GM18867 (cell line): ENCODE measurements around the gene ACLY.
"Not testable (repeated sequence)": the region's sequence is repeated elsewhere in the genome, so short reads cannot be mapped to it uniquely, and the experiment has no call there.

Experiments
- ATAC-seq: cut with Tn5 transposase; IDR thresholded peaks from one replicate; pipeline ENCODE4 v1.9.1; 2021; ENCODE audit warnings: mild to moderate bottlenecking, moderate library complexity; ENCODE audit not compliant: unreplicated experiment

The ACLY gene

DNA sequence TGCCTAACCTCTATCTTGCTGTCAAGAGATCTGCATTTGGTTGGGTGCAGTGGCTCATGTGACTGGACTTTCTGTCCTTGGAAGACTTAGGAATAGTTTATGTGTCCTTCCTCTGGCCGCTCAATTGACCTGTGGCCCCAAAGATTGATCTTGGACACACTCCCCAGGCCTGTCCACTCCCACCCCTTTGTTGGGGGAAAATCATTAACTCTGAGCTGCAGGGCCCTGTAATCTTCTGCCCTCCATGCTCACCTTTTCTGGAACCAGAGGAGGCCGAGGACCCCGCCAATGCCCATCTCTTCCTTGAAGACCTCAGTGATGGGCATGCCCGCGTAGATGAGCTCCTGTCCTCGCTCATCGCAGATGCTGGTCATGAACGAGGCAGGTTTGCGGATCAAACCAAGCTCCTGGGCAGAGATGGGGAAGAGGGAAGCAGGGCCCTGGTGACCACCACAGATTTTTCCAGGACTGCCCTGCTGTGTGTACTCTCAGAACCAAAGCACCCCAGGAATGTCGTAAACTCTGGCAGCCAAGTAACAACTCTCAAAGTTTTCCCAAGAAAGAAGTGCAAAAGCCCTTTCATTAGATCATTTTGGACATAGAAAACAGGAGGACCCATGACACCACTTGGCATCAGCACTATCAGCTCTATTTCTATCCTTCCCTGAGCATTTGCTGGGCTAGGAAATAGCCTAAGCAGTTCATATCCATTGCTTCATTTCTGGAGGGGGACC, 45.0 kb downstream of the ACLY start:
- ATAC-seq, result no peak

GRCh38 chr17:41871789-41872188, 47.0 kb downstream of the ACLY start:
- no peak for ATAC-seq

DNA sequence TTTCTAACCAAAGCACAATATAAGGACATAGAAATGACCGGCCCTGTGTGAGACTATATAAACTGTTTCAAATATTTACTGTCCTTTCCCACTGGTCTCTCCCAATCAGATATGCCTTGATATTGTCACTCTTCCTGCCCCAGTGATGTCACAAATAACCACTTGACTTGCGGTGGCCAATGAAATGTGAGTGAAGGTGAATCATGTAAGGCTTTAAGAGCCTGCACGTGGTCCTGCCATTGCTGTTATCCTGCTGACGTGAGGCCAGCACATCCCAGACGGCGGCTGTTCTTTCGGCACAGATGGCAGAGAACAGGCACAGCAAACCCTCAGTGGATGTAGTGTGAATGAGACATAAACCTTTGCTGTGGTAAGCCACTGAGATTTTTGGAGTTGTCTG, 48.1 kb downstream of the ACLY start:
- ATAC-seq, result no peak

DNA sequence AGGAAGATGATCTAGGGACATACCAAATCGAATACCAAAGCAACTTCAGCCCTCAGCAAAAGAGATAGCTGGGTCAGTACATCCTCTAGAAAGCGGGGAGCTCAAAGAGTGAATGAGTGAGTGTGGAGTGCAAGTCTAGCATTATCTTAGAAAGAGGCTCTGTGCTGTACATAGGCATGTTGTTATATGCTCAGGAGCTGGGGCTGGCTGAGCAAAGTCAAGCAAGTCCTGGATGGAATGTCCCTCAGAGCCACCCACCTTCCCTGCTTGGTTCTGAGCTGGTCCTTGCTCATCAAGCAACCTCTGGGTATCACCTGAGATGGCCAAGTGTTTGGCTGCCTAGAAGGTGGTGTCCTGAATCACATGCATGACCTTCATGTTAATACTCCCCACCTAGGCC, 48.7 kb downstream of the ACLY start:
- ATAC-seq, result no peak

- ATAC-seq, result no peak
Observed at GRCh38 chr17:41869426-41869825, 49.3 kb downstream of the ACLY start.

DNA sequence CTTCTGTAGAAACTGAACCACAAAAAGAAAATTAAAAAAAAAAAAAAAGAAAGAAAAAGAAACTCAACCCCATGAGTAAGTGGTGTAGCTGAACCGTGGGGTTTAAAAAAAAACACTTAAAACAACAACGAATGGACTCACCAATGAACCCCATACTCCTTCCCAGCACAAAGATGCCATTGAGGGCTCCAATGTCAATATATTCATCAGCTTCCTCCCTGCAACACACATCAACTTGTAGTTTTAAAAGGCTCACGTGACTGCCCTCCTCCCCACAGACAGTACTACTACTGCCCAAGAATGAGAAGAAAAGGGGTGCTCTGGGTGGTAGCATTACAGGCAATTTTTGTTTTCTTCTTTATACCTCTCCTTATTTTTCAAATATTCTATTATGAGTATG, 50.2 kb downstream of the ACLY start:
- ATAC-seq, result no peak

DNA sequence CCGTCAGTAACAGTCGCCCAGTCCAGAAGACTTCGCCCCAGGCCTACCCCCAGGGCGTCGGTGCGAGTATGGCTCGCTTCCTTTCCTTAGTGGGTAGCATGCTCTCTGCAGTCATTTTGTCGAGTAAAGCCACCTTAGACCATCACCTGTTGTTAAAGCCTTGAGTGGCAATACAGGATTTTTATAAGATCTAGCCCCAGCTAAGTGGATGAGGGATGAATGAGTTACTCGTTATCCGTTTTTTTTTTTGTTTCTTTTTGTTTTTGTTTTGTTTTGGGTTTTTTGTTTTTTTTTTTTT, 53.2 kb downstream of the ACLY start:
- ATAC-seq, result no peak

- ATAC-seq, result peak; percentile 78
Observed at GRCh38 chr17:41864836-41865595, 53.7 kb downstream of the ACLY start, which contains the start of gene KLHL11. KLHL11 (minus strand) TSS chr17:41865423; CDS start chr17:41865370, 53 bp downstream.

DNA sequence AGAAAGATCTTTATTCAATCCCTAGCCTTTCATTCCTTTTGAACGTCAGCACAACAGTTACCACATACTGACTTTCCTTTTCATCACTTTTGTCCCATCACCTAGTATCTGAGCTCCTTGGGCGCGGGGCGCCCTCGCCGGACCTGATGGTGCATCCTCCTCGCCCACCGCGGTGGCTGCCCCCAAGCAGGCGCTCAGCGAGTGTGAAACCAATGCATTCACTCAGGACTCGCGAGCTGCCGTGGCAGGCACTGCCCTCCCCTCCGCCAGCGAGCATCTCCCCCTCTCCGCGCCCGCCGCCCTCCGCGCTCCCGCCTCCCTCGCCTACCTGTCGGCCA, 54.3 kb downstream of the ACLY start:
- ATAC-seq, result no peak

DNA sequence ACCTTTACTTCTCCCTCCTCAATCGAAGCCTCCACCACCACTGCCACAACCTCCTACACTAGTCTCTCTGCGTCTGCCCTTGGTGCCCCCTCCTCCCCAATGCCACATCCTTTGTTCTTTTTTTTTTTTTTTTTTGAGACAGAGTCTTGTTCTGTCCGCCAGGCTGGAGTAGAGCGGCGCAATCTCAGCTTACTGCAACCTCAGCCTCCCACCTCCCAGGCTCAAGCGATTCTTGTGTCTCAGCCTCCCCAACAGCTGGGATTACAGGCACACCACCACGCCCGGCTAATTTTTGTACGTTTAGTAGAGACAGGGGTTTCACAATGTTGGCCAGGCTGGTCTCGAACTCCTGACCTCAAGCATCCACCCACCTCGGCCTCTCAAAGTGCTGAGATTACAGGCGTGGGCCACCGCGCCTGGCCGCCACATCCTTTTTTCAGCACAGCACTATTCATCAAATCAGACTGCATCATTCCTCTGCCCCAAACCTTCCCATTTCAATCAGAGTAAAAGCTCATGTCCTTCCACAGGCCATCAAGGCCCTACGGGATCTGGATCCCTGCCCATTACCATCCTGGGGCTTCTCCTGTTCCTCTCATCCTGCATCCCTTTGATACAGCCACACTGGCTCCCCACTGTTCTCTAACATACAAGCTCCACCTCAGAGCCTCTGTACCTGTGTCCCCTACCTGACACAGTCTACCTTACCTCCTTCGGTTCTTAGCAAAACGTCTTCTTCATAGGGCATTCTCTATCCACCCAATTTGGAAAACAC, 55.5 kb downstream of the ACLY start:
- no peak for ATAC-seq

- no peak for ATAC-seq
Observed at GRCh38 chr17:41860254-41860931, 58.4 kb downstream of the ACLY start.

GRCh38 chr17:41851382-41851781, 67.4 kb downstream of the ACLY start:
- not testable (repeated sequence) for ATAC-seq

DNA sequence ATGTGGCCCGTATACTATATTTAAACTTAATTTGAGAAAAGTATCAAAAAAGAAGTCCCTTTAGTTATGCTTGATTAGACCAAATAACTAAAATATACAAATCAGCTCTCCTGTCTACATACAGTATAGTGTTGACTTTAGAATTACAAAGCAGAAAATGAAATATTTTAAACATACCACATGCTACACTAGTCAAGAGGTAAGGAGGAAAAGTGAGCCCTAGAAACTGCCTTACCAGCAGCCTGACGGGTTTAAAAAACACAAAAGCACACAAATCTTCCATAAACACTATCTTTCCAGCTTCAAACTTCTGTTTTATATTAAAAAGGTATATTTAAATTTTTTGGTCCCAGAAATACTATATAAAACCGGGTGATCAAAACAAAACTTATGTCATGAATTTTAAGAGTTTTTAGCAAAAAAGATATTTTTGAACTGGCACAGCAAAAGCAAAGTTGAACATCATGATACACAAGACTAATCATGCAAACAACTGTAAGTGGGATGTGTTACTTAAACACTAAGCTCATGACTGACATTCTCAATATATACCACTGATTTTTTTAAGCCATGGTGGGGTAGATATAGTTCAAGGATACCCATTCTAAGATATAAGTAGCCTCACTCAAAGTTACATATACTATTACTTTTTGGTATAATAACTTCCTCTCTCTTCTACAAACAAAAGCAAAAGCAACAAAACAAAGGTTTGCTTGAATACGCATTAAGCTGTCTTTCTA, 69.3 kb downstream of the ACLY start:
- no peak for ATAC-seq

DNA sequence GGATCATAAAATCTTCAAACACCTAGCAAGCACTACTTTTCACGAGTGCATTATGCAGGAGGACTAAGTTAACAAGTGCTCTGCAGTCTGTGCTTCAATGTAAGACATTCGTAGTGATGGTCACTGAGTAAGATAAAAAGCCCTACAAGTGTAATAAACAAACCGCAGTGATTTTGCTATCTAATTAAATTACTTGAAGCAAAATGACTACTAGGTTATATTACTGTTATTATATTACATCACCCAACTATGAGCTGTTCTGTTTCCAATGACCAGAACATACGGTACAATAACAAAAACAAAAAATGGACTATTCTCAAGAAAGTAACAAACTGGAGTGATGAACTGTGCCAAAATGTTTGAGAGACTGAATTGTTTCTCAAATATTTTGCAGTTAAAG, 70.0 kb downstream of the ACLY start:
- no peak for ATAC-seq

- no peak for ATAC-seq
Observed at GRCh38 chr17:41844971-41845370, 73.8 kb downstream of the ACLY start.

DNA sequence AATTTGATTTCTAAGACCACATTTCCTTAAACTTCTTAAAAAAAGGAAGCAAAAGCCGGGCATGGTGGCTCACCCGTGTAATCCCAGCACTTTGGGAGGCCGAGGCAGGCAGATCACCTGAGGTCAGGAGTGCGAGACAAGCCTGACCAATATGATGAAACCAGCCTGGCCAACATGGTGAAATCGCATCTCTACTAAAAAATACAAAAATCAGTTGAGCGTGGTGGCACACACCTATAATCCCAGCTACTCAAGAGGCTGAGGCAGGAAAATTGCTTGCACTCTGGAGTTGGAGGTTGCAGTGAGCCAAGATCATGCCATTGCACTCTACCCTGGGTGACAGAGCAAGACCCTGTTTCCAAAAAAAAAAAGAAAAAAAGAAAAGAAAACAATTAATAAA, 78.0 kb downstream of the ACLY start:
- ATAC-seq, result not testable (repeated sequence)

DNA sequence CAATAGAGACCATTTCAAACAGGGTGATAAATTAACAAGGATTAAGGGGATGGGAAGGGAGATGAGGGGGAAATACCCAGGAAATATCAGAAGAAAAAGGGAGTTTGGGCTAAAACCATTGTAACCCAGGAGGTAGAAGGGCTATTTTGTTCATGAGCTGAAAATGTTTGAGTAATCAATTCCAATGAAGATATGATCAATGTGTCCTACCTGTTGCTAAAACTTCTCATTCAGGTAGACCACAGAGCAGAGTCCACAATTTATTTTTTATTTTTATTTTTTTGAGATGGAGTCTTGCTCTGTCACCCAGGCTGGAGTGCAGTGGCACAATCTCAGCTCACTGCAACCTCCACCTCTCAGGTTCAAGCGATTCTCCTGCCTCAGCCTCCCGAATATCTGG, 79.3 kb downstream of the ACLY start:
- not testable (repeated sequence) for ATAC-seq

DNA sequence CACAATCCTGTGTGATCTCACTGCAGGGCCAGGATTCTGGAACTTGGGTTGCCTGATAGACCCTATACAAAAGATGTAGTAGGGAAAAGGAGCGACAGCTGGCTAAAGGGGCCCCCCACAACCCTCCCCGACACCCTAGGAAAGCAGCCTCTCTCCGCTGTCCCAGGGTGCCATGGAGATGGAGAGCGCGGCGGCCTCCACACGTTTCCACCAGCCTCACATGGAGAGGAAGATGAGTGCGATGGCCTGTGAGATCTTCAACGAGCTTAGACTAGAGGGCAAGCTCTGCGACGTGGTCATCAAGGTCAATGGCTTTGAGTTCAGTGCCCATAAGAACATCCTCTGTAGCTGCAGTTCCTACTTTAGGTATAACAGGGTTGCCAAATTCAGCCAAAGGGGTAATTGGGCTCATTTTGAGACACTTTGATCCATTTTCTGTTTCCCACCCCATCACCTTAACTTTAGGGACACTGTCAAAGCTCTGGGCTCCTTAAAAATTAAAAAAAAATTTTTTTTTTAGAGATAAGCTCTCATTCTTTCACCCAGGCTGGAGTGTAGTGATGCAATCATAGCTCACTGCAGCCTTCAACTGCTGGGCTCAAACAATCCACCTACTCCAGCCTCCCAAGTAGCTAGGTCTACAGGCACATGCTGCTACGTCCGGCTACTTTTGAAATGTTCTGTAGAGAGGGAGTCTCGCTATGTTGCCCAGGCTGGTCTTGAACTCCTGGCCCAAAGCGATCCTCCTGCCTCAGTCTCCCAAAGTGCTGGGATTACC, 80.8 kb downstream of the ACLY start, which contains the start of gene KLHL10:
TSS of gene KLHL10 (plus strand) at position 65 of the 778 bp plus-strand sequence. CDS start at position 173, 108 bp downstream.
- no peak for ATAC-seq

- no peak for ATAC-seq
Observed at GRCh38 chr17:41836550-41837196, 82.1 kb downstream of the ACLY start.
